Dermis microvascular lymphatic vessel endothelial cell (primary cell): Measurements from ENCODE around the gene MAST4. TPM values are rescaled to one million over a fixed set of nuclear protein-coding genes. Genes with fewer than 3 reads are reported as not detected.
"Not testable (repeated sequence)": the region's sequence is repeated elsewhere in the genome, so short reads cannot be mapped to it uniquely, and the experiment has no call there.

Experiments used
- DNase-seq, 2 donors: peaks; one replicate each; pipeline versions ENCODE4 v3.0.0 to v3.0.0-alpha.2; 2010; ENCODE audit warnings: low read depth in 2 of 2
- total RNA-seq: library from RNA; depleted of rRNA; stranded (reverse); fragments of >200 nt; gene quantifications from 2 replicates; pipeline ENCODE4 v1.2.1, GENCODE V29; 2014

The MAST4 gene
- total RNA-seq, 1 donor from 2014 or later: 14.2 TPM

DNA sequence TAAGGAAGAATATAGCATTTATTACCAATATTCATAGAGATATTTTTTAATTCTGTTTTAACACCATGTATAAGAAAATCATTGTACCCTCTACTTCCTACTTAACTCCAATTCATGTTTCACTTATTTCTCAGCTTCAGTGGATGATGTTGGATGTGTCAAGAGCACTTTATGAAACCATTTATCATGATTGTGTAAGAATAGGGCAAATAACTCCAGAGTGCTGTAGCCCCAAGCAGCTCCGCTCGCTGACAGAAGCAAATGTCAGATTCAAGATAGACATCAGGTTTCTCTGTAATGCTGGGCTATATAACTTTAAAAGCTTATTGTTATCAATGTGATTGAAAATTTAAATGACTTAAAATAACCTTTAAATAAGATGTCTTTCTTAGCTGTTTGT is 50.4 kb downstream of the MAST4 start:
- DNase-seq: no peak

DNA sequence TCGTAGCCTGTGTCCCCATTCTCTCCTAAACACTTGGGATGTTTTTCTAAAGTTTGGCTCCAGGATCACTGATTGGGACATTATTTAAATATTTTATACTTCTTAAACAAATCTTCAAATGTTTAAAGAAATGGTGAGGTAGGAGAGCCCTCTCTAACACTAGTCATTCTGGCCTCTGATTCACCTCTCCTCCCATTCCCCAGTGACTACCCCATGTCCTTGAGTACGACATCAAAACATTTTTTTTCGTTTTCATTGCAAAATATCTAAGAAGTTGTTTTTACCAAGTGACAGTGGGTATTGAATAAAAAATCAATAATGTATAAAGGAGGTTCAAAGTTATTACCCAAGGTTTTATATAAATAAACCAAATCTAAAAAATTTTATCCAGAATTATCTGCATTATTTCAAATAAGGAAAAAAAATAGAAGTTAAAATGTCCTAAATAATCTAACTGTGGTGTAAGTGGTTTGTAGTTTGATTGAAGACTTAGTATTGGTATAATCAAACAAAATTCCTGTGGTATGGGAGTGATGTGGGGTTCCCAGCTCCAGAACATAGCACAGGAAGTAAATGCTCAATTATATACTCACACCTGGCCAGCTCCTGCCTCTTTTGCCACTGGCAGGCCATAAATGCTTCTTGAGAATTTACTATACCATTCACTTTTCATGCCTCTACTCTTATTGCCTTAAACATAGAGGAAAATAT is 51.1 kb downstream of the MAST4 start:
- DNase-seq: no peak

DNA sequence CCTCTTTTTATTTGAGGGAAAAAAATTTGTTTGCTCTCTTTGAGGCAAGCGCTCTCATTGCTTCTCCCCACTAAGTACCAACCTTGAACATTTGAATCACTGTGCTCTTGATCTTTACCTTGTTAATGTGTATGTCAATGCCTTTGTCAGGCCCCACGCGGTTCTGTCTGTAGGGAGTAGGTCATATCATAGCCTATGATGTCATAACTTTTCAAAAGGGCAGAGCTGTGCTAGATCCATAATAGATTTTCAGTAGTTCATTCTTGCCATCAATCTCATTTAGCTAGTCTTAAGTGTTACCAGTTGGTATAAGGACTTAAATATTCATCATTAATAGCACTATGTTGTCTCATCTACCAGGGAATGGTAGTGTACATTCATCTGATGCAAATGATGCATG is 56.6 kb downstream of the MAST4 start:
- DNase-seq: no peak

DNA sequence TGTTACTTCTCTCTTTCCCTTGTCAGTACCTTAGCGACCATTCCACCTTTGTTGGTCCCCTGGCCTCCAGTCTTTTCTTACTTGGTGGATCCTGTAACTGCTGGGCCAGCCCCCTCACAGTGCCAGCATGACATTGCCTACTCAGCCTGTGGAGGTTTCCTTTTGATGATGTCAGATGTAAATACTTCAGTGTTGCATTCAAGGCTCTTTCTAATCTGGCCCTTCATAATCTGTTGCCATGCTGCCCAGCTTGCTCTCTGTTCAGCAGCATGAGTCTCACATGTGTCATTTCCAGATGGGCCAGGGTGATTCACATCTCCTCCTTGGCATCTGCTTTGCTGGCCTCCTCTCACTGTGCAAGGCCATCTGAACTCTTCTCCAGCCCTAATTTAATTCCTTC is 57.1 kb downstream of the MAST4 start:
- DNase-seq: no peak

DNA sequence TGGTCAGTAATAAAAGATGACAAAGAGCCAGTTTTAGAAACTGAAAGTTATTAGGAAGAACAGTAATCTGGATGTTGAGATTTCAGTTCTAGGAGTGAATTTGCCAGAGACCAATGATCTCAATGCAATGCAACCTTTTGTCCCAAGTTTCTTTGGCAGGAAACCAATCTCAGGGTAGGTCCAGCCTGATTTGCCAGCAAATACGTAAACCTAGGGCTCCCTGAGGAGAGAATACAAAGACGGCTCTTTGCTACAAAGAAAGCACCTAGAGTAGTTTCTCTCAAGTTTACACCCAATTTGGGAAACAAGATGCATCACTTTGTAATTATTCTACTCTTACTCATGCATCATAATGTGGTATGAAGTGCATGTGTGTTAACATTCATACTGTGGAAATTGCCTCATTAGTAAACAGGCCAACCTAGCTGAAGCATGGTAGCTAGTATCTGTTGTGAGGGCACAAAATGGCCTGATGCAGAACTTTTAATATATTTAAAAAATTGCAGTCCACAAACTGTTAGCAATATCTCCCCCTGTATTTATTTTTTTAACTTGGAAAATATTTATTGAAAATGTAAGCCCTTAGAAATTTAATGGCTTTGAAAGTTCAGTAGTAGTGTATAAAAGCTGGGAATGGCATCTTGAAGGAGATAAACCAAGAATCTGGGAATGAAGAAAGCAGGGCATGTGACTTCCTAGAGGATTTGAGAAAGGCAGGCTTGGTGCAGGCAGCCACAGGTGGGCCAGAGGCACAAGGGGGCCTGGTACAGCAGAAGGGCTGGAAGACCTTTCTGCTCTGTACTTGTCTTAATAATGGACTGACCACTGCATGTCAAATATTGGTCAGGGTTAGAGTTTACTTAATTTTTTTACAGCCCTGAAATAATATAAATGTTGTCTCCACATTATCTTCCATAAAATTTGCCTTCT is 59.5 kb downstream of the MAST4 start:
- no peak for DNase-seq

DNA sequence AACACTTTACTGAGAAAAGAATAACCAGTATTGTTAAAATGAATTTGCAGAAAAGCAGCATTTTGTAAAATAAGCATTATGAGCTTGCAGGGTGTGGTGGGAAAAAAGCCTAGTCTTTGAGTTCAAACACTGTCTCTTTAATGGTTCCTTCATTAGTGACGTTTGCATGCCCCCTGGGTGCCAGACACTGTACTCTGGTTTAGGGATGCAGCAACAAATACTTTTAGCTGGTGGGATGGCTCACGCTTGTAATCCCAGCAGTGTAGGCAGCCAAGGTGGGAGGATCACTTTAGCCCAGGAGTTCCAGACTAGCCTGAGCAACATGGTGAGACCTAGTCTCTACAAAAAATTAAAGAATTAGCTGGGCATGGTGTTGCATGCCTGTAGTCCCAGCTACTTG is 62.3 kb downstream of the MAST4 start:
- DNase-seq: no peak

DNA sequence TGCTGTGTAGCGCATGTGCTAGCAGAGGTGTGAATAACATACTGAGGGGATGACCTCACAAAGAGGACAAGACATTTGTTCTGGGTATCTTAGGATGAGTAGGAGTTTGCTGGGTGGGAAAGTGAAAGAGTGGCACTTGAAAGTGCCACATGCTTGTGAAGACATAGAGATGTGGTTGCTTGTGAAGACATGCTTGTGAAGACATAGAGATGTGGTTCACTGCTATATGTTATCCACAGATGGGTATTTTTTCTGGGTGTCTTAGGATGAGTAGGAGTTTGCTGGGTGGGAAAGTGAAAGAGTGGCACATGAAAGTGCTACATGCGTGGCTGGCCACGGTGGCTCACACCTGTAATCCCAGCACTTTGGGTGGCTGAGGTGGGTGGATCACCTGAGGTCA is 63.6 kb downstream of the MAST4 start:
- no peak for DNase-seq

DNA sequence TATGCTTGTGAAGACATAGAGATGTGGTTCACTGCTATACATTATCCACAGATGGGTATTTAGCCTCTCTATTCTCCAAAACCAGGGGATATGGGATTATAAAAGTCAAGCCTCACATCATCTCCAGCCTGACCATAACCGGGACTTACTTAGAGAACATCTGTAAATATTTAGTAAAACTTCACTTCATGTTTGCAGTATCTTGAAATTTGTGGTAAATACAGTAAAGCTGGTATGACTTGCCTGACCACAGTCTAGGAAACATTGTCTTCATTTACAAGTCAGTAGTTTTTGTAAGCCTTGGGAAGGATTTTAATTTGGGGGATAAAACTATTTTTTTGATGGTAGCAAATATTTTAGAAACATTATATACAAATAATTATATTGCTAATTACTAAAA is 64.2 kb downstream of the MAST4 start:
- DNase-seq: no peak

DNA sequence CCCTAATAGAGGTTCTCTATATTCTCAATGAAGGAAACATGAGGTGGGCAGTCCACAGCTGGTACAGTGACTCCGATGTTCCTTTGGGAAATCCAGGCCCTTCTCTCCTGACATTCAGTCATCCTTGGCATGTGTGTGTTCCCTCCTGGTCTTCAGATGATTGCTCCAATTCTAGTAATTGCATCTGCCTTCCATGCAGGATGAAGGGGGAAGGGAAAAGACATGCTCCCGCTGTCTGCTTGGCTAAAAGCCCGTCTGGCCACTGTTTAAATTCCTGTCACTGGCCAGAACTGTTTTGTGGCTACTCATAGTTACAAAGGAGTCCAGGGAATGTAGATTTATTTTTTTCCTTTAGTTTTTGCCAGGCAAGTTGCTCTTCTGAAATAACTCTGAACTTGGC is 65.0 kb downstream of the MAST4 start:
- no peak for DNase-seq

DNA sequence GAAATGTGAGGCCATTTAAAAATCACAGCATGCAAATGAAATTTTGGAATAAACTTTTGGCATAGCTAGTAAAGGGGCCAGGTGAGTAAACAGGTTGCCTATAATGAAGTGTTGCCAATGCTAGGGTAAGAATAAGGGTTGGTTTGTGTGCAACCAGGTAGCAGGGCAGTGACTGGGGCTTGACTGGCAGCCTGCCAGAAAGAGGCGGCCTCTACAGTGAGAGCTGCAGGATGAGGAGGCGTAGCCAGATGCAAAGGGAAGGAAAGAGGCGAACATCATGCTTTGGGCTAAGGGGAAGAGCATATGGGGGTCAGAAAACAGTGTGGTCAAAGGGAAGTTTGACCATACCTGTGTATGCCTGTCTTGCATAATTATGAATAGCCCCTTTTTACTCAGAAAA is 70.6 kb downstream of the MAST4 start:
- no peak for DNase-seq

DNA sequence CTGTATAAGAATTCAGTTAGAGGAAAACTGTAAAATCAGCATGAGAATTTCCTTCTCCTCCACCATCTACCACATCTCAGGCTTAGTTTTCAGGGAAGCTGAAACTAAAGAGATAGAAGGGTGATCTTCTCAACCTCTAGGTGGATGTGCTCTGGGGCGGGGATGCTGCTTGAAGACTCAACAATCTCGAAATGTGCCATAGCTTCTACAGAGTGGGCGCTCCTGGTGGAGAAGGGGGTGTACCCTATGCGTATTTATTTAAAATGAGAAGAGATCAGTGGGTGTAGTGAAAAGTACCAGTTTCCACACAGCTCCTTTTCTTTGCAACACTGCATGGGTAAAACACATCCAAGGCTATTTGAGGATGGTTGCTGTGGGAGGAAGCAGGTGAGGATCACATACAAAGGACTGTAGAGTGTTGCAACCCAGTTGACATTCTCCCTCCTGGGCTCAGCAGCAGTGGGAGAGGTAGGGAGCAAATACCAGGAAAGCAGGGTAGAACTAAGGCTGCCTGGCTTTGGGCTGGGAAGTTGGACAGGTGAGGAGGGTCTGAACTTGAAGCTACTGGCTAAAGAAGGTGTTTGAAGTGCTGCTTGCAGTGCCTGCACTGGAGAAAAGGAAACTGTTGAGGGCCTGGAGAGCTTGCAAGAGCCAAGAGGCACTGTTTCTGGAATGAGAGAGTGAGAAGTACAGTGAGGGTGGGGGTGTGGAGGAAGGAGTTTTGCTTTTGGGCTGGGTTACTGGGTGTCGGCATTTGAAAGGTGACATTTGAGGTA is 73.1 kb downstream of the MAST4 start:
- DNase-seq: no peak

DNA sequence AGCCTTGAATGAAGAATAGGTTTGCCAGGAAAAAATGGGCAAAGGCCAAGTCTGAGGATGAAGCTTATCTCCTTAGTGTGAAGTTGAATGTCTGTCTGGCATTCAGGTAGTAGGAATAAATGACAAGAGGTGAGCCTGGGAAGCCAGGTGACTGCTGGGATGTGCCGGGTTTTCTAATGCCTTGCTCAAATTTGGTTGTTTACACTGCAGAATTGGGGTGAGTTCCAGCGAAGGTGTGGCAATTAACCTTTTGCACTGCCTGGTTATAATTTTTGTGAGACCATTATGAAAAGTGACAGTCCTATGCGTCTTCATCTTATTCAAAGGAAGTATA is 73.6 kb downstream of the MAST4 start:
- no peak for DNase-seq

DNA sequence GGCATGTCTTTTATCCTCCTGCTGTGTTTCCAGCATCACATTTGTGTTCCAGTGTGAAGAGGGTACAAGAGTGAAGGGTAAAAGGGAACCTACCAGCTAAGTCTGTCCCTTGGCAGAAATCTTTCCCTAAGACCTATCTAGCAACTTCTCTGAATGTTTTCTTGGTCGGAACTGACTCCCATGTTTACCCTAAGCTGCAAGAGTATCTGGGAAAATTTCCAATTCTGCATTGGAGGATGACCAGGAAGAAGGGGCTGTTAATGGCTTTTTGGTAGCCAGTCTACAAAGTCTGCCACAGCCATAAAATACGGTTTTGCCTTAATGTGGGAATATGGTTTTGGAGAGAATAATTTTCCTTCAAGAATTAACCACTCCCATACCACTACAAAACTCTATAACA is 75.1 kb downstream of the MAST4 start:
- no peak for DNase-seq

DNA sequence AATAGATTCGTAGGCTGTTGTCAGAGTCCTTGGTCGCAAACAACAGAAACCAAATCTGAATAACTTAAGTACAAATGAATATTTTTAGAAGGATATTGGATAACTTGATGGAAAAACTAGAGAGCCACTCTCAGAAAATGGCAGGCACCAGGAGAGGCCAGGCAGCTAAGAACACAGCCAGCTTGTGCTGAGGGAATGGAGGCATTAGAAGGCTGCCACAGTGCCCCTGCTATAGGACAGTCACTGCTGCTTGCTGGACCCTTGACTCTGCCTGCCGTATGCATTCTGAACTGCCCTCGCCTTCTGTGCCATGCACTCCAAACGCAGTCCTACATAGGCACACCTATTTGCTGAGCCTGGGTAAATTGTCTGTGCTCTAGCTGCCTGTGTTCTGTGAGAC is 78.6 kb downstream of the MAST4 start:
- no peak for DNase-seq

DNA sequence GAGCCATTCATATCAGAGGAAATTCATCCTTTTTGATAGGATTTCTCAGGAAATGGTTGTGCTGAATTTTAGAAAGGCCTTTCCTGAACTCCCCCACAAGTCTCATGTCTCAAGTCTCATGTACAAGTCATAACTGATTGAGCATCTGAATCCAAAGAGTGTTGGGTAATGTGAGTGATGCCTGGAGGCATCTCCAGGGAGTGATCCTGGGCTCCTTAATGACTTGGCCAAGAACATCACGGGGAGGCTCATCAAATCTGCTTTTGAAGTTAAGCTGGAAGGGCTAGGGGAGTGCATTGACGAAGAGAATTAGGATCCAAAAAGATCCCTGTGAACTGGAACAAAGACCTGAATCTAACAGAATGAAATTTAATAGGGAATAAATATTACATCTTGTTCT is 79.2 kb downstream of the MAST4 start:
- no peak for DNase-seq

DNA sequence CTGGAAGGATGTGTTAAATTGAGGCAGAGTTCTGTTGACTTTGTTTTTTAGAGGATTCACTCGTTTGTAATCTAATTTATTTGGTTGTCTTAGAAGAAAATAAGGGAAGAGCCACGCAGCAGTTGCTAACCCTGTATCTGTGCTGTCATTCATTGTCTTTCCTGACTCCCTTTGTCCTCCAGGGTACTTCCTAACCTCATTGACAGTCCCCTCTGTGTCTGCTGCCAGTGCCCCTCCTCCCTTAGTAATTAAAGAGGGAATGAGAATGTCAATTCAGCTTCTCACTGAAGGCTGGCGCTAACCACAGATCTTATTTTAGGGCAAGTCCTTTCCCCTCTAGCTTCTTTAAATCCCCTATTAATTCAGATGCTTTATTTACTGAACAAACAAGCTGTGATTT is 84.0 kb downstream of the MAST4 start:
- no peak for DNase-seq

DNA sequence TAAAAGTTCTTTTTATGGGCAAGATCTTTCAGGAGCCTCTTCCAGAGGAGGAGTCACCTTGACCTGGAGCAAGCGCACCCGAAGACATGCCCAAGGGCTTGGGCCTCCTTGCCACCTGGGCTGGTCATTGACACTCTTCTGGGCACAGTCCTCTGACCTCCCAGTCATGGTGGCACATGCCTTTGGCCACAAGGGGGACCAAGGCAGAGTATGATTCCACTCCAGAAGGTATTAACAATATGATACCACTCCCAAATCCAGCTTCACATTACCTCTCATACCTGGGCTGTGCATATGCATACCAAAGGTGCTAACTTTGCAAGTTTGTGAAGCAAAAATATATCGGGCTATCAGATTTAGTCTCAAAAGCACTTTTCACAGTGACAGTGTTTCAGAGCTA is 84.6 kb downstream of the MAST4 start:
- DNase-seq: no peak

DNA sequence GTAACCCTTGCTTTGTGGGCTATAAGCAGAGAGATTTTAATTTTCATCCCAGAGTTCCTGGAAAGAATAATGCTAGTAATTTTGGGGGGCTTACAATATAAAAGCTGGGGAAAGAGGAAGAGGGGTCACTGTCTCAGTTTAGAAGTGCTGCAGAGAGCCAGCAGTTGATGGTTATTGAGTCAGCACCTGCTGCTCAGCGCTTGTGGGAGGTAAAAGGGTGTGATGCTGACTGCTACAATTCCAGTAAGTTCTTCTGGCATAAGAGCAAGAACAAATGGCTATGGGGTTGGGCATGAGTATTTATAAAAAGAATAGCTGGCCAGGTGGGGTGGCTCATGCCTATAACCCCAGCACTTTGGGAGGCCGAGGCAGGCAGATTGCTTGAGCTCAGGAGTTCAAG is 88.5 kb downstream of the MAST4 start:
- no peak for DNase-seq

DNA sequence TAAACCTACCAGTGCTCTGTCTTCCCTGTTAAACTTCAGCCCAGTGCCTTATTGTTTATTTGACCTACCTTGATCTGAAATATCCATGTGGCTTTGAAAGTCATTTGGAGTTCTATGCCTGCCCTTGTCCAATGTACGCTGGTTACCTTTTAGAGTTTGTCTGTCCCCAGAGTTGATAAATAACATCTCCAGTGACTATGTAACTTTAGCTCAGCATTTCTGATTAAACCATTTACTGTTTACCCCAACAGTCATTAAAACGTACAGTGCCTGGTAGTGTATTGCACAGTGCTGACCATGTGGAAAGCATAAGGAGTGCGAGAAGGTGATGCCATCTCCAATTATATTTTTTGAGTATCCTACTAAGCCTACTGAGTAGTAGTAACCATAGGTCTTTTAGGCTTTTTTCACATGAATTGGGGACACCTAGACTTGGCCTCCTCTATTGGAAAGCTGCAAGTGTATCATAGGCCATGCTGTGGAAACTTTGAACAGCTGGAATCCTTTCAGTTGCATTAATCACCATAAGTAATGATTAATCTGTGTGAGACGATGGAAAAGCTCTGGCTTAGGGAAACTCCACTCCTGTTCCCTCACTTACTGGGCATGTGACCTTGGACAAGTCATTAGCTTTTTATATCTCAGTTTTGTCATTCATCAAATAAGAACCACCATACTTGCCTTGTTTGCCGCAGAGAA is 93.5 kb downstream of the MAST4 start:
- DNase-seq: no peak

DNA sequence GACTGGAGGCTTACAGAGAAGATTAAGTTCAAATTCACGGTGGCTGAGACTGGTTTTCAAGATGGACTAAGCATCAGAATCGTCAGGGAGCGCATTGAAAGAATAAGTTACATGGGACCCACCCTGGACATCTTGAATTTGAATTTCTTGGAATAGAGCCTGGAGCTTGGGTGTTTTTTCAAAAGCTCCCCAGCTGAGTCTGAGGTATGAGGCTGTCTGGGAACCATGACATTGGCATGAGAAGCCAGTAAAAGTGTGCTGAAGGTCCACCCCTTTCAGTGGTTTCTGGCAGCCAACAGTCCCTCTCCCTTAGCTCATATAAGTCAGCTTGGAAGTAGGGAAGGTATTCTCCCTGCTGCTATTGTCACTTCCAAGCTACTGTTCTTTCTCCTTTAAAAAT is 97.8 kb downstream of the MAST4 start:
- no peak for DNase-seq

DNA sequence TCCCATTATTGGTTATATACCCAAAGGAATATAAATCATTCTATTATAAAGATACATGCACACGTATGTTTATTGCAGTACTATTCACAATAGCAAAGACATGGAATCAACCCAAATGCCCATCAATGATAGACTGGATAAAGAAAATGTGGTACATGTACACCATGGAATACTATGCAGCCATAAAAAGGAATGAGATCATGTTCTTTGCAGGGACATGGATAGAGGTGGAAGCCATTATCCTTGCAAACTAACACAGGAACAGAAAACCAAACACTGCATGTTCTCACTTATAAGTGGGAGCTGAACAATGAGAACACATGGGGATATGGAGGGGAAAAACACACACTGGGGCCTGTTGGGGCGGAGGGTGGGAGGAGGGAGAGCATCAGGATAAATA is 99.6 kb downstream of the MAST4 start:
- not testable (repeated sequence) for DNase-seq
